HepG2 (cell line): ENCODE data around the gene EMC9. TPM values are rescaled to one million over a fixed set of nuclear protein-coding genes. Genes with fewer than 3 reads are reported as not detected.

Experiments used
- ATF3 ChIP-seq: sonication (generic); formaldehyde crosslinking; IDR thresholded peaks from 2 replicates; pipeline ENCODE4 v1.4.0; 2020; ENCODE audit warnings: missing genetic modification reagents
- GATA4 ChIP-seq: sonication (generic); IDR thresholded peaks from 2 replicates; pipeline ENCODE4 v1.6.1; 2016; ENCODE audit warnings: antibody characterized with exemption, low read depth, borderline replicate concordance
- GPN1 ChIP-seq: sonication (generic); formaldehyde crosslinking; IDR thresholded peaks from 2 replicates; pipeline ENCODE4 v1.5.1; 2020; ENCODE audit warnings: missing genetic modification reagents, borderline replicate concordance
- HNF4G ChIP-seq, 2 experiments: sonication (generic) in 1 of 2; formaldehyde crosslinking in 1 of 2; IDR thresholded peaks; 2 replicates each; pipeline versions ENCODE4 v1.4.0 to v1.6.1; 2011 to 2020; ENCODE audit warnings: borderline replicate concordance in 2 of 2, low read depth in 2 of 2, mild to moderate bottlenecking in 2 of 2, low read length in 1 of 2, missing genetic modification reagents in 1 of 2, moderate library complexity in 1 of 2
- MTF1 ChIP-seq: sonication (generic); formaldehyde crosslinking; IDR thresholded peaks from 2 replicates; pipeline ENCODE4 v1.5.0; 2020; ENCODE audit warnings: missing genetic modification reagents
- MYNN ChIP-seq: sonication (generic); formaldehyde crosslinking; IDR thresholded peaks from 2 replicates; pipeline ENCODE4 v1.4.0; 2020; ENCODE audit warnings: mild to moderate bottlenecking, low read depth, missing genetic modification reagents
- PBX3 ChIP-seq: sonication (generic); formaldehyde crosslinking; IDR thresholded peaks from 2 replicates; pipeline ENCODE4 v1.8.1; 2023; ENCODE audit warnings: missing genetic modification reagents, inconsistent platforms, borderline replicate concordance
- SATB2 ChIP-seq: sonication (generic); formaldehyde crosslinking; IDR thresholded peaks from 2 replicates; pipeline ENCODE4 v1.5.0; 2020; ENCODE audit warnings: missing genetic modification reagents
- TBP ChIP-seq: sonication (generic); formaldehyde crosslinking; IDR thresholded peaks from 2 replicates; pipeline ENCODE4 v1.5.0; 2020; ENCODE audit warnings: missing genetic modification reagents
- TEAD2 ChIP-seq: sonication (generic); formaldehyde crosslinking; IDR thresholded peaks from 2 replicates; pipeline ENCODE4 v1.9.0; 2021; ENCODE audit warnings: missing genetic modification reagents
- XBP1 ChIP-seq: sonication (generic); formaldehyde crosslinking; IDR thresholded peaks from 2 replicates; pipeline ENCODE4 v1.5.0; 2020; ENCODE audit warnings: missing genetic modification reagents
- ZFP90 ChIP-seq: sonication (generic); formaldehyde crosslinking; IDR thresholded peaks from 2 replicates; pipeline ENCODE4 v1.8.0; 2022; ENCODE audit warnings: missing genetic modification reagents, mild to moderate bottlenecking, inconsistent platforms, borderline replicate concordance
- ZNF556 ChIP-seq: sonication (generic); formaldehyde crosslinking; IDR thresholded peaks from 2 replicates; pipeline ENCODE4 v1.4.0; 2020; ENCODE audit warnings: mild to moderate bottlenecking, missing genetic modification reagents, borderline replicate concordance
- ZNF619 ChIP-seq: sonication (generic); formaldehyde crosslinking; IDR thresholded peaks from 2 replicates; pipeline ENCODE4 v1.4.0; 2020; ENCODE audit warnings: mild to moderate bottlenecking, missing genetic modification reagents
- ZNF629 ChIP-seq: sonication (generic); formaldehyde crosslinking; conservative IDR thresholded peaks from 2 replicates; pipeline ENCODE4 v1.5.0; 2020; ENCODE audit warnings: missing genetic modification reagents
- polyA plus RNA-seq, 8 experiments: library from polyadenylated mRNA; depleted of rRNA in 3 of 8; stranded (reverse) in 7 of 8; unstranded in 1 of 8; fragments of >200 nt; fragmentation: Illumina TruSeq in 4 of 8; extraction: Trizol in 4 of 8; gene quantifications; 2 replicates each; pipeline versions ENCODE4 v1.2.1 to v1.2.3, GENCODE V29; 2011 to 2016; ENCODE audit warnings: low read depth in 4 of 8, missing spikeins in 1 of 8, mixed read lengths in 1 of 8; ENCODE audit not compliant: insufficient read depth in 1 of 8
- total RNA-seq, 5 experiments: library from RNA; depleted of rRNA; stranded (reverse); fragments of >200 nt; fragmentation: Illumina TruSeq; extraction: Trizol; gene quantifications; 2 replicates each; pipeline ENCODE4 v1.2.3, GENCODE V29; 2016; ENCODE audit warnings: low read depth in 1 of 5
- TF ChIP-seq, protein P1 (sequence below): sonication (generic); formaldehyde crosslinking; IDR thresholded peaks from 2 replicates; pipeline ENCODE4 v1.4.0; 2020; ENCODE audit warnings: mild to moderate bottlenecking, missing genetic modification reagents
- TF ChIP-seq, protein P2 (sequence below): sonication (generic); formaldehyde crosslinking; conservative IDR thresholded peaks from 2 replicates; pipeline ENCODE4 v1.8.0; 2022; ENCODE audit warnings: mild to moderate bottlenecking, moderate library complexity, missing genetic modification reagents

Gene EMC9
- total and polyA plus RNA-seq, 2 of the 13 experiments (the other 11 are each of a cell fraction or from before 2014, with no cell fraction given) = 60.5 to 78.7 TPM

- TF ChIP-seq, protein P1, sequence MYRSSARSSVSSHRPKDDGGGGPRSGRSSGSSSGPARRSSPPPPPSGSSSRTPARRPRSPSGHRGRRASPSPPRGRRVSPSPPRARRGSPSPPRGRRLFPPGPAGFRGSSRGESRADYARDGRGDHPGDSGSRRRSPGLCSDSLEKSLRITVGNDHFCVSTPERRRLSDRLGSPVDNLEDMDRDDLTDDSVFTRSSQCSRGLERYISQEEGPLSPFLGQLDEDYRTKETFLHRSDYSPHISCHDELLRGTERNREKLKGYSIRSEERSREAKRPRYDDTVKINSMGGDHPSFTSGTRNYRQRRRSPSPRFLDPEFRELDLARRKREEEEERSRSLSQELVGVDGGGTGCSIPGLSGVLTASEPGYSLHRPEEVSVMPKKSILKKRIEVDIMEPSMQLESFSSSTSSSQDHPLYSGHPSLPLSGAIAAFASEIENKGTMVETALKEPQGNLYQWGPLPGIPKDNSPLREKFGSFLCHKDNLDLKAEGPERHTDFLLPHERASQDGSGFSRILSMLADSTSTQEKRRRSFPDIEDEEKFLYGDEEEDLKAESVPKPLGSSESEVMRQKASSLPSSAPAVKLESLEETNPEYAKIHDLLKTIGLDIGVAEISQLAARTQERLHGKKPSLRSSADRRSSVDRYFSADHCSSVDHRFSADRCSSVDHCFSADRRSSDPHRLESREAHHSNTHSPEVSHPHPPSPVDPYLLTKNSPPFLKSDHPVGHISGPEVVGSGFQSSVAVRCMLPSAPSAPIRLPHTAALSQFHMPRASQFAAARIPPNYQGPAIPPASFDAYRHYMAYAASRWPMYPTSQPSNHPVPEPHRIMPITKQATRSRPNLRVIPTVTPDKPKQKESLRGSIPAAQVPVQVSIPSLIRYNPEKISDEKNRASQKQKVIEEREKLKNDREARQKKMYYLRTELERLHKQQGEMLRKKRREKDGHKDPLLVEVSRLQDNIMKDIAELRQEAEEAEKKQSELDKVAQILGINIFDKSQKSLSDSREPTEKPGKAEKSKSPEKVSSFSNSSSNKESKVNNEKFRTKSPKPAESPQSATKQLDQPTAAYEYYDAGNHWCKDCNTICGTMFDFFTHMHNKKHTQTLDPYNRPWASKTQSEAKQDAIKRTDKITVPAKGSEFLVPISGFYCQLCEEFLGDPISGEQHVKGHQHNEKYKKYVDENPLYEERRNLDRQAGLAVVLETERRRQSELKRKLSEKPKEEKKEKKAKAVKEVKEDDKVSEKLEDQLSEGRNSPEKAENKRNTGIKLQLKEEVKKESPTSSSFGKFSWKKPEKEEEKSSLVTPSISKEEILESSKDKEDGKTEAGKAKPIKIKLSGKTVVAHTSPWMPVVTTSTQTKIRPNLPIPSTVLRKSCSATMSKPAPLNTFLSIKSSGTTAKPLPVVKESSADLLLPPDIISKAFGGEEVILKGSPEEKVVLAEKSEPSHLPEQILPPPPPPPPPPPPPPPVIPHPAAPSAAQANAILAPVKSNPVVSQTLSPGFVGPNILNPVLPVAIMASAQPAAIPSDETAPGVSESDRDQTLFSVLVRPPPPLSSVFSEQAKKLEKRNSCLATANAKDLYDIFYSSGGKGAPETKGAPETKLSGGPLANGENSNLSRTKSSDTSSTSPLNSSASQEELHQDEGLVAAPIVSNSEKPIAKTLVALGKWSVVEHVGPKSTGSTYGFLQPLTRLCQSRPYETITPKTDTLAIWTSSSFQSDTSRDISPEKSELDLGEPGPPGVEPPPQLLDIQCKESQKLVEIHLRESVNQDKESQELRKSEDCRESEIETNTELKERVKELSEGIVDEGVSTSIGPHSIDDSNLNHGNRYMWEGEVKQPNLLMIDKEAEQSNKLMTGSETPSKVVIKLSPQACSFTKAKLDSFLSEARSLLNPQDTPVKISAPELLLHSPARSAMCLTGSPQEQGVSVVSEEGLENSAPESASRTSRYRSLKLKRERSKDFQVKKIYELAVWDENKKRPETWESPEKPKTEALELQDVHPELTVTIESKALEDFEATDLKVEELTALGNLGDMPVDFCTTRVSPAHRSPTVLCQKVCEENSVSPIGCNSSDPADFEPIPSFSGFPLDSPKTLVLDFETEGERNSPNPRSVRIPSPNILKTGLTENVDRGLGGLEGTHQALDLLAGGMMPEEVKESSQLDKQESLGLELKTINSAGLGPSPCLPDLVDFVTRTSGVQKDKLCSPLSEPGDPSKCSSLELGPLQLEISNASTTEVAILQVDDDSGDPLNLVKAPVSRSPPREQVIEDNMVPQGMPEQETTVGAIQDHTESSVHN (CRISPR knock-in tag) = 0 out of 2 replicates have a peak, but pooled peaks have one; percentile 62
- TF ChIP-seq ATF3 (CRISPR knock-in tag) (no peak), MTF1 (CRISPR knock-in tag) (0 out of 2 replicates have a peak, but pooled peaks have one; percentile 31), PBX3 (no peak), ZNF629 (CRISPR knock-in tag) (0 out of 2 replicates have a peak, but pooled peaks have one; percentile 14), TEAD2 (CRISPR knock-in tag) (peak; percentile 77), ZFP90 (CRISPR knock-in tag) (0 out of 2 replicates have a peak, but pooled peaks have one; percentile 71), MYNN (0 out of 2 replicates have a peak, but pooled peaks have one; percentile 29), GPN1 (no peak), TBP (CRISPR knock-in tag) (0 out of 2 replicates have a peak, but pooled peaks have one; percentile 86), XBP1 (CRISPR knock-in tag) (no peak), SATB2 (CRISPR knock-in tag) (0 out of 2 replicates have a peak, but pooled peaks have one; percentile 64), ZNF619 (CRISPR knock-in tag) (0 out of 2 replicates have a peak, but pooled peaks have one; percentile 19), HNF4G (IDR thresholded peaks at IDR 0.05; ENCODE audit: borderline replicate concordance, low read depth, low read length) (no peak), HNF4G (CRISPR knock-in tag; IDR thresholded peaks at IDR 0.05; ENCODE audit: borderline replicate concordance, low read depth) (no peak), GATA4 (no peak), ZNF556 (CRISPR knock-in tag) (no peak)
- TF ChIP-seq, protein P2, sequence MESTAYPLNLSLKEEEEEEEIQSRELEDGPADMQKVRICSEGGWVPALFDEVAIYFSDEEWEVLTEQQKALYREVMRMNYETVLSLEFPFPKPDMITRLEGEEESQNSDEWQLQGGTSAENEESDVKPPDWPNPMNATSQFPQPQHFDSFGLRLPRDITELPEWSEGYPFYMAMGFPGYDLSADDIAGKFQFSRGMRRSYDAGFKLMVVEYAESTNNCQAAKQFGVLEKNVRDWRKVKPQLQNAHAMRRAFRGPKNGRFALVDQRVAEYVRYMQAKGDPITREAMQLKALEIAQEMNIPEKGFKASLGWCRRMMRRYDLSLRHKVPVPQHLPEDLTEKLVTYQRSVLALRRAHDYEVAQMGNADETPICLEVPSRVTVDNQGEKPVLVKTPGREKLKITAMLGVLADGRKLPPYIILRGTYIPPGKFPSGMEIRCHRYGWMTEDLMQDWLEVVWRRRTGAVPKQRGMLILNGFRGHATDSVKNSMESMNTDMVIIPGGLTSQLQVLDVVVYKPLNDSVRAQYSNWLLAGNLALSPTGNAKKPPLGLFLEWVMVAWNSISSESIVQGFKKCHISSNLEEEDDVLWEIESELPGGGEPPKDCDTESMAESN (CRISPR knock-in tag) = no peak
Observed at GRCh38 chr14:24098229-24098926, 43.0 kb downstream of the EMC9 start (continued).
